Measurements from ENCODE around the gene KIAA0930.

KIAA0930 gene

GRCh38 chr22:45210174-45210573 lies 30.5 kb downstream of the KIAA0930 start:
- Histone ChIP-seq H3K9me3 (ENCODE audit: insufficient read depth, low read length, severe bottlenecking) (no peaks in the 10 kb centered on the region), H4K20me1 (ENCODE audit: insufficient read depth, low read length) (peaks cover 35% of the 10 kb centered on the region; the same call in 1 of the 2 replicates), H3K79me2 (ENCODE audit: insufficient read depth, low read length) (no peaks in the 10 kb centered on the region), H2AFZ (ENCODE audit: low read depth, low read length) (no peak overlapping the region), H3K4me3 (ENCODE audit: low read depth in 1 of 2, low read length in 2 of 2) (no peak overlapping the region), H3K4me1 (ENCODE audit: insufficient read depth, low read length) (no peaks in the 10 kb centered on the region), H3K27ac (ENCODE audit: low read length) (no peak overlapping the region), H3K4me2 (ENCODE audit: insufficient read depth, low read length) (no peak overlapping the region), H3K27me3 (ENCODE audit: insufficient read depth, low read length, poor library complexity) (no peaks in the 10 kb centered on the region), H3K36me3 (ENCODE audit: insufficient read depth, low read length) (peaks cover 8% of the 10 kb centered on the region; the same call in 1 of the 2 replicates), H3K9ac (ENCODE audit: low read depth, low read length) (no peak overlapping the region)
- no peak for DNase-seq
- no peak for ATAC-seq (ENCODE audit: insufficient read depth, low read depth)
- TF ChIP-seq CTCF (IDR thresholded peaks at IDR 0.05; ENCODE audit: borderline replicate concordance, extremely low read depth, low read length, poor library complexity, severe bottlenecking) (no peak), EZH2 (IDR thresholded peaks at IDR 0.05; ENCODE audit: borderline replicate concordance, low read depth, low read length, severe bottlenecking) (no peak)

- no peak overlapping the region for H2AFZ ChIP-seq (ENCODE audit: low read depth, low read length)
- no peaks in the 10 kb centered on the region for H3K27me3 ChIP-seq (ENCODE audit: insufficient read depth, low read length, poor library complexity)
- ATAC-seq (ENCODE audit: insufficient read depth, low read depth) (peak; percentile 33; the same call in 1 of the 3 replicates), DNase-seq (peak; percentile 42)
- H3K4me3 ChIP-seq (ENCODE audit: low read depth in 1 of 2, low read length in 2 of 2), result no peak overlapping the region
- no peak for TF ChIP-seq EZH2 (IDR thresholded peaks at IDR 0.05; ENCODE audit: borderline replicate concordance, low read depth, low read length, severe bottlenecking)
- peak; percentile 74 for TF ChIP-seq CTCF (IDR thresholded peaks at IDR 0.05; ENCODE audit: borderline replicate concordance, extremely low read depth, low read length, poor library complexity, severe bottlenecking)
- no peak overlapping the region for H3K9ac ChIP-seq (ENCODE audit: low read depth, low read length)
- H3K9me3 ChIP-seq (ENCODE audit: insufficient read depth, low read length, severe bottlenecking), result no peaks in the 10 kb centered on the region
- peaks cover 35% of the 10 kb centered on the region; the same call in 1 of the 2 replicates for H4K20me1 ChIP-seq (ENCODE audit: insufficient read depth, low read length)
- no peak overlapping the region for H3K27ac ChIP-seq (ENCODE audit: low read length)
- H3K4me2 ChIP-seq (ENCODE audit: insufficient read depth, low read length), result no peak overlapping the region
- peaks cover 11% of the 10 kb centered on the region; the same call in 1 of the 2 replicates for H3K36me3 ChIP-seq (ENCODE audit: insufficient read depth, low read length)
- H3K79me2 ChIP-seq (ENCODE audit: insufficient read depth, low read length), result no peaks in the 10 kb centered on the region
- H3K4me1 ChIP-seq (ENCODE audit: insufficient read depth, low read length), result no peaks in the 10 kb centered on the region
These were observed 31.5 kb downstream of the KIAA0930 start for GRCh38 chr22:45208993-45209838.

- Histone ChIP-seq H2AFZ (ENCODE audit: low read depth, low read length) (no peak overlapping the region), H3K79me2 (ENCODE audit: insufficient read depth, low read length) (no peaks in the 10 kb centered on the region), H3K4me1 (ENCODE audit: insufficient read depth, low read length) (no peaks in the 10 kb centered on the region), H3K27ac (ENCODE audit: low read length) (no peak overlapping the region), H3K4me2 (ENCODE audit: insufficient read depth, low read length) (no peak overlapping the region), H3K4me3 (ENCODE audit: low read depth in 1 of 2, low read length in 2 of 2) (no peak overlapping the region), H3K9me3 (ENCODE audit: insufficient read depth, low read length, severe bottlenecking) (no peaks in the 10 kb centered on the region), H3K27me3 (ENCODE audit: insufficient read depth, low read length, poor library complexity) (no peaks in the 10 kb centered on the region), H3K9ac (ENCODE audit: low read depth, low read length) (no peak overlapping the region), H4K20me1 (ENCODE audit: insufficient read depth, low read length) (peaks cover 35% of the 10 kb centered on the region; the same call in 1 of the 2 replicates), H3K36me3 (ENCODE audit: insufficient read depth, low read length) (peaks cover 12% of the 10 kb centered on the region; the same call in 1 of the 2 replicates)
- TF ChIP-seq CTCF (IDR thresholded peaks at IDR 0.05; ENCODE audit: borderline replicate concordance, extremely low read depth, low read length, poor library complexity, severe bottlenecking) (no peak), EZH2 (IDR thresholded peaks at IDR 0.05; ENCODE audit: borderline replicate concordance, low read depth, low read length, severe bottlenecking) (no peak)
- no peak for ATAC-seq (ENCODE audit: insufficient read depth, low read depth)
- no peak for DNase-seq
These were observed 32.0 kb downstream of the KIAA0930 start for GRCh38 chr22:45208696-45208992.

All from DND-41 (cell line).